Measurements from ENCODE around the gene MORC4.

The MORC4 gene

DNA sequence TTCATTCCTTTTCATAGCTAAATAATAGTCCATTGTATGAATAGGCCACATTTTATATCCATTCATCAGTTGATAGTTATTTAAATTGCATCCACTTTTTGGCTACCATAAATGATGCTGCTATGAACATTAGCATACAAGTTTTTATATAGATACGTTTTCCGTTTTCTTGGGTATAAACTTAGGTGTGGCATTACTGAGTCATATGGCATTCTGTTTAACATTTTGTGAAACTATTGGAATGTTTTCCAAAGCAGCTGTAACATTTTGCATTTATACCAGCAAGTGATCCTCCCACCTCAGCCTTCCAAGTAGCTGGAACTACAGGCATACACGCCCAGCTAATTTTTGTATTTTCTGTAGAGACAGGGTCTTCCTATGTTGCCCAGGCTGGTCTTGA, 53.5 kb downstream of the MORC4 start:
- no peak for DNase-seq (ENCODE audit: low read depth)
- TF ChIP-seq MAX (IDR thresholded peaks at IDR 0.05; ENCODE audit: low read depth, low read length) (no peak), MYC (IDR thresholded peaks at IDR 0.05; ENCODE audit: low read depth, low read length) (no peak), CTCF (IDR thresholded peaks at IDR 0.05; ENCODE audit: low read depth, low read length) (no peak)
- no peak overlapping the region for H3K4me3 ChIP-seq (ENCODE audit: low read depth, low read length)

DNA sequence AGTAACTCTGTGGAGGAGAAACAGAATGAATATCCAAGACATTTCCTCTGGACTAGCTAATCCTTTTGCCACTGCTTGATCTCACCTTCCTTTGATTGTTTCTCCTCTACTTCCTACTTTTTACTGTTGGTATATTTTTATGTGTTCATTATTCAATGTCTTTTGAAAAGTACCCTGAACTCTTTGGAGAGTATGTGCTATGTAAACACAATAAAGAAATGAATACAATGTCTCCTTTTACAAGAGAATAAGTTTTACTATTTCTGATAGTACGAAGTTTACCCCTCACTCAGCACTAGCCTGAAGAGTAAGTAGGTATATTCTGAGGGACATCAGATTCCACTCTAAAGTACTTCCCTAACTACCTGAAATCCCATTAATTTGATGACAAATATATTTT, 59.9 kb downstream of the MORC4 start:
- no peak for DNase-seq (ENCODE audit: low read depth)
- no peak for TF ChIP-seq MYC (IDR thresholded peaks at IDR 0.05; ENCODE audit: low read depth, low read length)
- no peak for TF ChIP-seq MAX (IDR thresholded peaks at IDR 0.05; ENCODE audit: low read depth, low read length)
- no peak for TF ChIP-seq CTCF (IDR thresholded peaks at IDR 0.05; ENCODE audit: low read depth, low read length)
- TF ChIP-seq POLR2A (IDR thresholded peaks at IDR 0.05; ENCODE audit: extremely low read depth, insufficient read length) = no peak
- no peak overlapping the region for H3K4me3 ChIP-seq (ENCODE audit: low read depth, low read length)

DNA sequence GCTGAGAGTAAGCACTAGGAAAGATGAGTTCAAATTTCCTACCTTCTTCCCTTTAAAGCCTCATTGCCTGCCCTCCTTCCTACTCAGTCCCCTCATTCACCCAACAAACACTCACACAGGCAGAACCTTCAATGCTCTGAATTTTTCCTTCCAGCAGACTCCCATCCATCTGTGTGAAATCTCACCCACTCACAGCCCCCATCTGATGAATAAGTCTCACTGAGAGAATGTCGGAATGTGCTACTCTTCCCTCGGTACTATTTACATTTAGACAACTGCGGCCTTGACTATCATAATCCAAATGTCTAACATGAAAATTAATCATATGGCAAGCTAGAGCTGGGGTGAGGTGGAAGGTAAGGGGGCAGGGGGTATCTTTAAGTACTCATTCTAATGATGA, 60.4 kb downstream of the MORC4 start:
- no peak for DNase-seq (ENCODE audit: low read depth)
- H3K4me3 ChIP-seq (ENCODE audit: low read depth, low read length) = no peak overlapping the region
- TF ChIP-seq MAX (IDR thresholded peaks at IDR 0.05; ENCODE audit: low read depth, low read length) = no peak
- TF ChIP-seq POLR2A (IDR thresholded peaks at IDR 0.05; ENCODE audit: extremely low read depth, insufficient read length) = no peak
- TF ChIP-seq MYC (IDR thresholded peaks at IDR 0.05; ENCODE audit: low read depth, low read length) = no peak
- TF ChIP-seq CTCF (IDR thresholded peaks at IDR 0.05; ENCODE audit: low read depth, low read length) = no peak

DNA sequence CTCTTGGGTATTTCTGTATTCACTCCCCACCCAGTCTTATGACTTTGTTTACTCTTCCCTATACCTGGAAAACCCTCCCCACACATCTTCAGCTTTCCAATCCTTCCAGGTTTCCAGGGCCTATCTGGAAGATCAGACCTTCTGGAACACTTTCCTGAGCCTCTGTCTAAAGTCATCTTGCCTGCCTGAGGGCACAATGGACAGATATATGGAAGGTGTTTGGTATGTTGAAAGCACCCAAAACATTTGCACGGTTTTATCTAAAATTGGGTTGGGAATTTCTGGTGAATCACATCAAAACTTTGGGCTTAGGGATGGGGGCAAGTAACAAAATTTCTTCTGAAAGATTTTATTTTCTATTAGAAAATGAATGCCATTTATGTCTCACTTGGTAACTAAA, 63.8 kb downstream of the MORC4 start:
- no peak overlapping the region for H3K4me3 ChIP-seq (ENCODE audit: low read depth, low read length)
- no peak for DNase-seq (ENCODE audit: low read depth)
- TF ChIP-seq POLR2A (IDR thresholded peaks at IDR 0.05; ENCODE audit: extremely low read depth, insufficient read length) (no peak), CTCF (IDR thresholded peaks at IDR 0.05; ENCODE audit: low read depth, low read length) (no peak), MYC (IDR thresholded peaks at IDR 0.05; ENCODE audit: low read depth, low read length) (no peak), MAX (IDR thresholded peaks at IDR 0.05; ENCODE audit: low read depth, low read length) (no peak)

DNA sequence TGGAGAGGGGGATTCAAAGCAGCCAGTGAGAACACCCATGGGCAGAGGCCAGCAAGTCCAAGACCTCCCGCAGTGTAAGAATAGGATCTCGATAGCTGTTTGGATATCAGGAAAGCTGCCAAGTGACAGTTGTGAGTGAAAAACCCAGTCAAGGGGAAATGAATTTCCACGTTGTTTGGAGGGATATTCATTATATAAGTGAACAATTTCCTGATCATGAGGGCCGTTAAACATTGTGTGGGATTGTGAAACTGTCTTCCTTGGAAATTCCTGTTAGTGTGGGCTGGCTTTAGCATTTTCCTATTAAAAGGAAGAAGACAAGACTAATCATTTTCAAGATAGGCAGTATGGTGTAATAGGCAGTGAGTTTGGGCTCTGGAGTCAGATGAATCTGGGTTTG, 64.8 kb downstream of the MORC4 start:
- no peak for TF ChIP-seq MAX (IDR thresholded peaks at IDR 0.05; ENCODE audit: low read depth, low read length)
- TF ChIP-seq POLR2A (IDR thresholded peaks at IDR 0.05; ENCODE audit: extremely low read depth, insufficient read length) = no peak
- TF ChIP-seq CTCF (IDR thresholded peaks at IDR 0.05; ENCODE audit: low read depth, low read length) = no peak
- no peak for DNase-seq (ENCODE audit: low read depth)
- no peak overlapping the region for H3K4me3 ChIP-seq (ENCODE audit: low read depth, low read length)

DNA sequence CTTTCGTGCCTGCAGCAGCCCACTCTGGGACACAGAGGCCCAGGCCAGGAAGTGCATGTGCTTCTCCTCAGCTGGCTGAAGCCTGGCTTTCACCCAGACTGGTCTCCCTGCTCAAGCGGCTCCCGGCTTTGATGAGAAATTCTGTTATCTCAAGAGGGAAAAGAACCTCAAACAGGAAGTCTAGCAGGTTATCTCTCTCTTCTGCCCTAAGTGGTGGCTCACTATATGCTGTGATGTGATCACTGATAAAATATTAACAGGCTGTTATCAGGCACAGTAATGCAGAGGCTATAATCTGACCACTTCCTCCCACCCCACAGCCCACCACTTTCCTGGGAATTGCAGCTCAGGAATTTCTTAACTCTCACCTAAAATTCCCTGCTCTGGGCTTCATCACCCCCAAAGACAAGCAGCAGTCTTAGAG, 66.5 kb downstream of the MORC4 start:
- TF ChIP-seq MYC (IDR thresholded peaks at IDR 0.05; ENCODE audit: low read depth, low read length) = no peak
- no peak for TF ChIP-seq MAX (IDR thresholded peaks at IDR 0.05; ENCODE audit: low read depth, low read length)
- no peak for TF ChIP-seq CTCF (IDR thresholded peaks at IDR 0.05; ENCODE audit: low read depth, low read length)
- no peak for TF ChIP-seq POLR2A (IDR thresholded peaks at IDR 0.05; ENCODE audit: extremely low read depth, insufficient read length)
- peak; percentile 1 for DNase-seq (ENCODE audit: low read depth)
- H3K4me3 ChIP-seq (ENCODE audit: low read depth, low read length) = no peak overlapping the region

All from NB4 (cell line).